Colonic mucosa (tissue), 4 donors: Measurements from ENCODE around the gene EP400. TPM values are rescaled to one million over a fixed set of nuclear protein-coding genes. Genes with fewer than 3 reads are reported as not detected.

Experiments used
- DNase-seq: peaks from one replicate; pipeline ENCODE4 v3.0.0-alpha.2; 2020
- H3K27ac ChIP-seq: fragments of 200-600 bp; one replicate; pipeline ENCODE4 v1.8.0; 2021
- H3K27me3 ChIP-seq: fragments of 200-600 bp; one replicate; pipeline ENCODE4 v1.8.0; 2021
- H3K36me3 ChIP-seq: fragments of 200-600 bp; one replicate; pipeline ENCODE4 v1.8.0; 2021
- H3K4me1 ChIP-seq: fragments of 200-600 bp; one replicate; pipeline ENCODE4 v1.8.0; 2021; ENCODE audit warnings: mild to moderate bottlenecking
- H3K4me3 ChIP-seq: fragments of 200-600 bp; one replicate; pipeline ENCODE4 v1.8.0; 2021
- H3K9ac ChIP-seq, 2 donors: one replicate each; pipeline ENCODE4 v1.7.0; 2013; ENCODE audit warnings: control low read depth in 2 of 2, low read depth in 2 of 2, low read length in 2 of 2
- H3K9me3 ChIP-seq: fragments of 200-600 bp; one replicate; pipeline ENCODE4 v1.8.0; 2021
- intact Hi-C: fragments of 100-400 bp; cut with DNase I; formaldehyde crosslinking; loops from one replicate; pipeline ENCODE4 v1.14.1; 2022
- total RNA-seq, 2 donors: library from RNA; stranded (reverse); fragmentation: NEBNext Ultra II Directional in 1 of 2; extraction: Animal tissue kit (Norgen Biotek cat#: 25700) in 1 of 2; gene quantifications; one replicate each; pipeline ENCODE4 v1.2.1, GENCODE V29; 2021
- TF ChIP-seq, protein P1 (sequence below): fragments of 200-600 bp; IDR thresholded peaks from one replicate; pipeline ENCODE4 v1.8.0; 2022; ENCODE audit warnings: antibody characterized with exemption, mild to moderate bottlenecking
- donor health status: healthy.
- donor health status: DM: no; HTN: no; CAD: no.
- donor health status: DM: no; HTN: no; CAD: no.

Gene EP400
- total RNA-seq, 2 donors from 2014 or later = 23.3 to 39.0 TPM

- H3K27ac ChIP-seq = no peak overlapping the region
- peak overlapping the region in 1 of 2 donors; percentile 12 for H3K9ac ChIP-seq
- DNase-seq = no peak
- TF ChIP-seq, protein P1, sequence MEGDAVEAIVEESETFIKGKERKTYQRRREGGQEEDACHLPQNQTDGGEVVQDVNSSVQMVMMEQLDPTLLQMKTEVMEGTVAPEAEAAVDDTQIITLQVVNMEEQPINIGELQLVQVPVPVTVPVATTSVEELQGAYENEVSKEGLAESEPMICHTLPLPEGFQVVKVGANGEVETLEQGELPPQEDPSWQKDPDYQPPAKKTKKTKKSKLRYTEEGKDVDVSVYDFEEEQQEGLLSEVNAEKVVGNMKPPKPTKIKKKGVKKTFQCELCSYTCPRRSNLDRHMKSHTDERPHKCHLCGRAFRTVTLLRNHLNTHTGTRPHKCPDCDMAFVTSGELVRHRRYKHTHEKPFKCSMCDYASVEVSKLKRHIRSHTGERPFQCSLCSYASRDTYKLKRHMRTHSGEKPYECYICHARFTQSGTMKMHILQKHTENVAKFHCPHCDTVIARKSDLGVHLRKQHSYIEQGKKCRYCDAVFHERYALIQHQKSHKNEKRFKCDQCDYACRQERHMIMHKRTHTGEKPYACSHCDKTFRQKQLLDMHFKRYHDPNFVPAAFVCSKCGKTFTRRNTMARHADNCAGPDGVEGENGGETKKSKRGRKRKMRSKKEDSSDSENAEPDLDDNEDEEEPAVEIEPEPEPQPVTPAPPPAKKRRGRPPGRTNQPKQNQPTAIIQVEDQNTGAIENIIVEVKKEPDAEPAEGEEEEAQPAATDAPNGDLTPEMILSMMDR = no peak
- no peaks in the 10 kb centered on the region for H3K27me3 ChIP-seq
- intact Hi-C loops = no loop called here
- H3K36me3 ChIP-seq = peaks cover 5% of the 10 kb centered on the region
- H3K4me3 ChIP-seq = no peak overlapping the region
- H3K9me3 ChIP-seq = no peaks in the 10 kb centered on the region
- no peaks in the 10 kb centered on the region for H3K4me1 ChIP-seq
Measured at GRCh38 chr12:131911851-131912477, 37.8 kb upstream of the EP400 start.

- peak; percentile 36 for DNase-seq
- peaks cover 5% of the 10 kb centered on the region for H3K36me3 ChIP-seq
- intact Hi-C loops = no loop called here
- no peaks in the 10 kb centered on the region for H3K9me3 ChIP-seq
- no peak overlapping the region for H3K9ac ChIP-seq
- H3K27ac ChIP-seq = no peak overlapping the region
- no peaks in the 10 kb centered on the region for H3K27me3 ChIP-seq
- no peak overlapping the region for H3K4me3 ChIP-seq
- no peaks in the 10 kb centered on the region for H3K4me1 ChIP-seq
- TF ChIP-seq, protein P1 = no peak
Measured at GRCh38 chr12:131912518-131913274, 37.0 kb upstream of the EP400 start.

GRCh38 chr12:131913666-131914065 is 36.1 kb upstream of the EP400 start:
- Histone ChIP-seq H3K4me1 (no peaks in the 10 kb centered on the region), H3K9ac (no peak overlapping the region), H3K36me3 (no peaks in the 10 kb centered on the region), H3K9me3 (no peaks in the 10 kb centered on the region), H3K27me3 (no peaks in the 10 kb centered on the region), H3K27ac (no peak overlapping the region), H3K4me3 (no peak overlapping the region)
- intact Hi-C loops = no loop called here
- TF ChIP-seq, protein P1 = no peak
- DNase-seq = no peak

- TF ChIP-seq, protein P1 = no peak
- H3K9ac ChIP-seq = no peak overlapping the region
- no peaks in the 10 kb centered on the region for H3K9me3 ChIP-seq
- H3K27ac ChIP-seq = no peak overlapping the region
- H3K36me3 ChIP-seq = no peaks in the 10 kb centered on the region
- no peak for DNase-seq
- H3K4me3 ChIP-seq = no peak overlapping the region
- intact Hi-C loops = no loop called here
- no peaks in the 10 kb centered on the region for H3K27me3 ChIP-seq
- H3K4me1 ChIP-seq = no peaks in the 10 kb centered on the region
Measured at GRCh38 chr12:131914179-131914702, 35.5 kb upstream of the EP400 start.

DNA sequence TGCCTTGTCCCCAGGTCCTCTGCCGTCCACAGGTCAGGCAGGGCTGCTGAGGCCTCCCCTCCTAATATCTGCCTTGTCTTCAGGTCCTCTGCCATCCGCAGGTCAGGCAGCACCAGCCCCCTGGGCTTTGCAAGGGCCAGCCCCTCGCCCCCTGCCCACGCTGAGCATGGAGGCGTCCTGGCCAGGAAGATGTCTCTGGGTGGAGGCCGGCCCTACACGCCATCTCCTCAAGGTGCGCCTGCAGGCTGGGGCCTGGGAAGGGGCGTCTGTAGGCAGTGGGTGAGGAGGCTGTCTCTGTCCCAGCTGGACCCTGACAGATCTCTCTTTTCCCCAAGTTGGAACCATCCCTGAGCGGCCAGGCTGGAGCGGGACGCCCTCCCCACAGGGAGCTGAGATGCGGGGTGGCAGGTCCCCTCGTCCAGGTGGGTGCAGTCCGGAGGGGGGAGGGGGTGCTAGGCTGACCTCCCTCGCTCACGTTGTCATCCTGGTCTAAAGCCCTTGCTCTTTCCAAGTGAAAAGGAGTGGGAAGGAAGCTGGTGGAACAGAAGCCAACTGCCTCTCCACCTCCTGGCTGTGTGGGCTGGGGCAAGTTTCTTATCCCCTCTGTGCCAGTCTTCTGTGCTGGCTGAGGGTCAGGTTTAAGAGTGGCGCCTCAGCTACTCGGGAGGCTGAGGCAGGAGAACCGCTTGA is 34.6 kb upstream of the EP400 start:
- intact Hi-C loops = no loop called here
- no peak for DNase-seq
- Histone ChIP-seq H3K4me1 (no peaks in the 10 kb centered on the region), H3K4me3 (no peak overlapping the region), H3K9me3 (no peaks in the 10 kb centered on the region), H3K27me3 (no peaks in the 10 kb centered on the region), H3K36me3 (no peaks in the 10 kb centered on the region), H3K9ac (no peak overlapping the region), H3K27ac (no peak overlapping the region)
- TF ChIP-seq, protein P1 = no peak
